Naive B cell (primary cell): ENCODE measurements around the gene IFT172. TPM values are rescaled to one million over a fixed set of nuclear protein-coding genes. Genes with fewer than 3 reads are reported as not detected.
"Not testable (repeated sequence)": the region's sequence is repeated elsewhere in the genome, so short reads cannot be mapped to it uniquely, and the experiment has no call there.

ENCODE experiments used
- ATAC-seq, 2 donors: fragments of 150-1000 bp; cut with Tn5 transposase; 2 replicates each; pipeline ENCODE4 v1.10.0; 2021; ENCODE audit warnings: low read depth in 2 of 2, mild to moderate bottlenecking in 2 of 2, moderate library complexity in 2 of 2
- DNase-seq: peaks from one replicate; pipeline ENCODE4 v3.0.0; 2022
- H3K27ac Mint-ChIP-seq, 6 donors: one replicate each; pipeline ENCODE4 v1.8.0; 2020 to 2022; ENCODE audit warnings: mild to moderate bottlenecking in 6 of 6, mixed read lengths in 6 of 6, moderate library complexity in 5 of 6, inconsistent platforms in 2 of 6
- H3K27me3 Mint-ChIP-seq, 3 donors: one replicate each; pipeline ENCODE4 v1.8.0; 2021 to 2022; ENCODE audit warnings: mixed read lengths in 3 of 3, mild to moderate bottlenecking in 1 of 3
- H3K36me3 Mint-ChIP-seq, 2 donors: one replicate each; pipeline ENCODE4 v1.8.0; 2020 to 2022; ENCODE audit warnings: mixed read lengths in 2 of 2, inconsistent platforms in 1 of 2, mild to moderate bottlenecking in 1 of 2
- H3K4me1 Mint-ChIP-seq, 3 donors: one replicate each; pipeline ENCODE4 v1.8.0; 2020 to 2022; ENCODE audit warnings: mixed read lengths in 3 of 3, inconsistent platforms in 1 of 3, mild to moderate bottlenecking in 1 of 3, moderate library complexity in 1 of 3
- H3K4me3 Mint-ChIP-seq, 8 donors: one replicate each; pipeline ENCODE4 v1.8.0; 2020 to 2022; ENCODE audit warnings: mild to moderate bottlenecking in 8 of 8, mixed read lengths in 8 of 8, moderate library complexity in 8 of 8, inconsistent platforms in 2 of 8
- H3K9me3 Mint-ChIP-seq, 7 donors: one replicate each; pipeline ENCODE4 v1.8.0; 2020 to 2022; ENCODE audit warnings: mixed read lengths in 7 of 7, mild to moderate bottlenecking in 5 of 7, inconsistent platforms in 2 of 7, moderate library complexity in 1 of 7
- polyA plus RNA-seq, 6 donors: library from polyadenylated mRNA; unstranded; fragments of 300-500 nt; fragmentation: Illumina TruSeq; gene quantifications; one replicate each; pipeline ENCODE4 v1.2.3, GENCODE V29; 2021; ENCODE audit warnings: low read depth in 6 of 6

The IFT172 gene
- 1 to 10 TPM in 5 of 6 donors, under 1 TPM in 1; 0.47 to 7.5 (median 3.2) TPM for polyA plus RNA-seq

- H3K4me3 Mint-ChIP-seq: peak within 1 kb of the TSS; percentile 75 to 94 (median 91)
- peak; percentile 86 to 89 for ATAC-seq
- peaks cover 14 to 34% (median 21%) of the 10 kb centered on the region in 3 donors for H3K4me1 Mint-ChIP-seq
- peaks cover 0 to 5% of the 10 kb centered on the region in 2 donors for H3K36me3 Mint-ChIP-seq
- peak within 1 kb of the TSS; percentile 97 to 100 (median 98) for H3K27ac Mint-ChIP-seq
- H3K27me3 Mint-ChIP-seq: peaks cover 8 to 25% (median 22%) of the 10 kb centered on the region in 3 donors
- peak; percentile 98 for DNase-seq
- H3K9me3 Mint-ChIP-seq: no peaks in the 10 kb centered on the region
Observed at GRCh38 chr2:27489498-27490397, at the start of gene IFT172. Gene IFT172 (minus strand): TSS chr2:27489743. CDS start chr2:27489653, 90 bp downstream.

DNA sequence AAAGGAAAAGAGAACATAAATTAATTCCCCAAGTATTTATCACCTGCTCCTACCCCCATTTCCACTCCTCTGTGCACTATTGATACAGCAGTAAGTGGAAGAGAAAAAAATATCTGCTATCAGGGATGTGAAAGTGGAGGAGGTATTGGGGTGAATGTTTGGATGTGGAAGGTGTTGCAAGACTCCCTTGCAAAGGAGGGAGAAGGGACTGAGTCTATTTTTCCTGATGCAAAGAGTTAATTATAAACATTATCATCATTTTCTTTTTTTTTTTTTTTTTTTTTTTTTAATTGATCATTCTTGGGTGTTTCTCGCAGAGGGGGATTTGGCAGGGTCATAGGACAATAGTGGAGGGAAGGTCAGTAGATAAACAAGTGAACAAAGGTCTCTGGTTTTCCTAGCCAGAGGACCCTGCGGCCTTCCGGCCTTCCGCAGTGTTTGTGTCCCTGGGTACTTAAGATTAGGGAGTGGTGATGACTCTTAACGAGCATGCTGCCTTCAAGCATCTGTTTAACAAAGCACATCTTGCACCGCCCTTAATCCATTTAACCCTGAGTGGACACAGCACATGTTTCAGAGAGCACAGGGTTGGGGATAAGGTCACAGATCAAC, 49.4 kb upstream of the IFT172 start:
- not testable (repeated sequence) for H3K36me3 Mint-ChIP-seq, DNase-seq, H3K4me3 Mint-ChIP-seq, H3K4me1 Mint-ChIP-seq, H3K27ac Mint-ChIP-seq, H3K9me3 Mint-ChIP-seq, ATAC-seq
- peaks cover 9 to 23% (median 14%) of the 10 kb centered on the region in 3 donors for H3K27me3 Mint-ChIP-seq

DNA sequence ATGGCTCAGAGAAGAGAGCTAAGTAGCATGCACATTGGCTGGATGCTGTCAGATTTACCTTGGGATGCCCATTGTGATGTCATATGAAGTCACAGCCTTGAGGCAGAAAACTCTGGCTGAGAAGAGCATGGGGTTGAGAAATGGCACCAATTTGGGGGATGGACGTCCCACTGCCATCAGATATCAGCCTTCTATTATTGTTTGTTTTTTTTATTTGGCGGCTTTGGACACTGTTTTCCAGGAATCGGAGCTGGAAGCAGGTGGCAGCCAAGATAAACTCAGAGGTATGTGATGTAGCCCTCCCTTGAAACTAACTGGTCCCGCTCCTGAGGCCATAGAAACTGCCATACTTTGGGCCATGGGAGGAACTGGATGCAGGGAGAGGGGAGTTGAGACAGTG, 47.7 kb upstream of the IFT172 start:
- Mint-ChIP-seq H3K27me3 (peaks cover 11 to 26% (median 14%) of the 10 kb centered on the region in 3 donors), H3K27ac (no peak overlapping the region), H3K36me3 (peaks cover 0 to 4% of the 10 kb centered on the region in 2 donors)

GRCh38 chr2:27531983-27532382, 42.4 kb upstream of the IFT172 start:
- H3K36me3 Mint-ChIP-seq: peaks cover 0 to 4% of the 10 kb centered on the region in 2 donors
- no peak overlapping the region for H3K4me3 Mint-ChIP-seq

More for the DNA sequence above, 47.7 kb upstream of the IFT172 start:
- Mint-ChIP-seq H3K4me3 (no peak overlapping the region), H3K4me1 (peaks cover 0 to 2% (median 0%) of the 10 kb centered on the region in 3 donors), H3K9me3 (no peaks in the 10 kb centered on the region)
- ATAC-seq: no peak
- DNase-seq: no peak

DNA sequence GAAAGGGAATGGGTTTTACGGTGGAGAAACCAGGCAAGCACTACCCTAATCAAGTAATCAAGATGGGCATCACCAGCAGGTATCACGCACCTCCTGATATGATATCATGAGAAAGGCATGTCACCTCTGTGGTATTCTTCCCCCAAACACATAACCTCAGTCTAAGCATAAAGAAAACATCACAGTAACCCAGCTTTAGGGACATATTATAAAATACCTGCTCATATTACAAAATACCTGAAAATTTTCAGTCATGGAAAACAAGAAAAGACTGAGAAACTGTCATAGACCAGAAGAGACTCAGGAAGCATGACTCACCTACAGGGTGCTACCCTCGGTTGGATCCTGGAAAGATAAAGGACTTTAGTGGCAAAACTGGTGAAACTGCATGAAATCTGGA, 37.6 kb upstream of the IFT172 start:
- no peak for ATAC-seq
- H3K36me3 Mint-ChIP-seq: no peaks in the 10 kb centered on the region
- no peak overlapping the region for H3K27ac Mint-ChIP-seq

More at GRCh38 chr2:27531983-27532382, 42.4 kb upstream of the IFT172 start:
- Mint-ChIP-seq H3K4me1 (no peaks in the 10 kb centered on the region), H3K27me3 (peaks cover 11 to 31% (median 27%) of the 10 kb centered on the region in 3 donors), H3K27ac (no peak overlapping the region), H3K9me3 (peaks cover 0 to 5% (median 0%) of the 10 kb centered on the region in 7 donors)
- no peak for DNase-seq
- no peak for ATAC-seq

DNA sequence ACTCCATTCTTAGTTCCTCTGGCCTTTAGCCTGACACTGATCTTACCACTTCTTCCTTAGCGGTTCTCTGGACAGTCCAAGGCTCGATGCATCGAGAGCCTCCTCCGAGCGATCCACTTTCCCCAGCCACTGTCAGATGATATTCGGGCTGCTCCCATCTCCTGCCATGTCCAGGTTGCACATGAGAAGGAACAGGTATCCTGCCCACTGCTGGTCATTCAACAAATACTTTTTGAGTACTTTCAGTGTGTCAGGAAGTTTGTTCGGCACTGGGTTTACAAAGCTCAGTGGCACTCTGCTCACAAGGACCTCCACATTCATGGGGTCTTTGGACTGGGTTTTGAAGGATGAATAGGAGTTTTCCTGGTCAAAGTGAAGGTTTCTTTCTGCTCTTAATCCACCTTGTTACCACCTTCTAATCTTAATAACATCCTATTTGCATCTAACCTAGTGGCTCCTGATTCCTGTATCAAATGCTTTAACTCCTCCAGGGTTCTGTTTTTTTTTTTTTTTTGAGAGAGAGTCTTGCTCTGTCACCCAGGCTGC, 32.9 kb upstream of the IFT172 start:
- Mint-ChIP-seq H3K27me3 (peaks cover 50 to 70% (median 66%) of the 10 kb centered on the region in 3 donors), H3K36me3 (no peaks in the 10 kb centered on the region), H3K4me3 (no peak overlapping the region), H3K9me3 (peaks cover 0 to 7% (median 0%) of the 10 kb centered on the region in 7 donors), H3K4me1 (no peaks in the 10 kb centered on the region), H3K27ac (peak overlapping the region in 1 of 6 donors; percentile 9)
- ATAC-seq (no peak), DNase-seq (no peak)

More for the DNA sequence above, 37.6 kb upstream of the IFT172 start:
- Mint-ChIP-seq H3K27me3 (peaks cover 48 to 55% (median 49%) of the 10 kb centered on the region in 3 donors), H3K4me1 (no peaks in the 10 kb centered on the region), H3K4me3 (no peak overlapping the region), H3K9me3 (peaks cover 0 to 7% (median 4%) of the 10 kb centered on the region in 7 donors)
- no peak for DNase-seq

GRCh38 chr2:27520316-27520715, 30.8 kb upstream of the IFT172 start:
- Mint-ChIP-seq H3K36me3 (no peaks in the 10 kb centered on the region), H3K27ac (no peak overlapping the region), H3K9me3 (peaks cover 0 to 7% (median 0%) of the 10 kb centered on the region in 7 donors), H3K4me3 (peak overlapping the region in 1 of 8 donors; percentile 60), H3K4me1 (no peaks in the 10 kb centered on the region), H3K27me3 (peaks cover 43 to 57% (median 56%) of the 10 kb centered on the region in 3 donors)
- no peak for ATAC-seq
- DNase-seq: no peak

DNA sequence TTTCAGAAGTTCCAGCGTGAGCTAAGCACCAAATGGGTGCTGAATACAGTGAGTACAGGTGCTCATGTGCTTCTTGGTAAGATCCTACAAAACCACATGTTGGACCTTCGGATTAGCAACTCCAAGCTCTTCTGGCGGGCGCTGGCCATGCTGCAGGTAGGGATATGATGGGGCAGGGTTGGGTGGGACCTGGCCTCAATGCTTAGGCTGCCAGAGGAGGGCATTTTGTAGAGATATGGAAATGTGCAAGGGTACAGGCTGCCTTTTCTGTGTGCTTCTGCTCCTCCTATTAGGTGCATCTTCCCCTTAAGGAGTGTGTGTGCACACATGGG, 29.2 kb upstream of the IFT172 start:
- peaks cover 39 to 52% (median 41%) of the 10 kb centered on the region in 3 donors for H3K27me3 Mint-ChIP-seq
- H3K9me3 Mint-ChIP-seq: peaks cover 0 to 7% (median 0%) of the 10 kb centered on the region in 7 donors
- no peak for DNase-seq

GRCh38 chr2:27518113-27518781, 28.7 kb upstream of the IFT172 start:
- Mint-ChIP-seq H3K27ac (no peak overlapping the region), H3K4me3 (no peak overlapping the region), H3K9me3 (peaks cover 0 to 7% (median 0%) of the 10 kb centered on the region in 7 donors), H3K36me3 (no peaks in the 10 kb centered on the region), H3K27me3 (peaks cover 37 to 50% (median 40%) of the 10 kb centered on the region in 3 donors), H3K4me1 (no peaks in the 10 kb centered on the region)
- DNase-seq: no peak
- no peak for ATAC-seq

More for the DNA sequence above, 29.2 kb upstream of the IFT172 start:
- Mint-ChIP-seq H3K4me1 (no peaks in the 10 kb centered on the region), H3K4me3 (no peak overlapping the region), H3K27ac (no peak overlapping the region), H3K36me3 (no peaks in the 10 kb centered on the region)
- ATAC-seq: no peak

GRCh38 chr2:27509326-27509725, 19.8 kb upstream of the IFT172 start:
- peak overlapping the region in 1 of 6 donors; percentile 70 for H3K27ac Mint-ChIP-seq
- H3K4me3 Mint-ChIP-seq: no peak overlapping the region
- H3K9me3 Mint-ChIP-seq: peaks cover 0 to 1% (median 0%) of the 10 kb centered on the region in 7 donors
- no peaks in the 10 kb centered on the region for H3K4me1 Mint-ChIP-seq
- no peaks in the 10 kb centered on the region for H3K36me3 Mint-ChIP-seq
- DNase-seq (no peak), ATAC-seq (no peak)
- peaks cover 21 to 34% (median 24%) of the 10 kb centered on the region in 3 donors for H3K27me3 Mint-ChIP-seq

DNA sequence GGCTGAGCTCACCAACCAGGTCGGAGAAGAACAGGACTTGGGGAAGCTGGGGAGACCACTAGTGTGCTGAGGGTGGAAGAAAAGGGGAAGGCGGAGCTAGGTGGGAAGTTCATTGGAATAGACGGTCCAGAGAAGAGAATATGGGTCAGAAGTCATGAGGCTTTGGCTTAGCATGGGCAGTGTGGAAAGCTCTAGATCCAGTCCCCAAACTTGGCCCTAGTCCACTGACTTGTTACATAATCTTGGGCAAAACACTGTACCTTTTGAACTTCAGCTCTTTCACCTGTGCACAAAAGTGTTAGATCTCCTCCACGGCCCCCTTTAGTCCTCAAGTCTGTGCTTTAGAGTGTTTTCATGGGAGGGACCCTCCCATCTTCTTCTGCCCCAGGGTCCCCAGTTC, 17.8 kb upstream of the IFT172 start:
- H3K36me3 Mint-ChIP-seq: no peaks in the 10 kb centered on the region
- H3K27me3 Mint-ChIP-seq: peaks cover 15 to 25% (median 15%) of the 10 kb centered on the region in 3 donors
- DNase-seq (no peak), ATAC-seq (no peak)
- H3K27ac Mint-ChIP-seq: no peak overlapping the region
- no peaks in the 10 kb centered on the region for H3K4me1 Mint-ChIP-seq
- peaks cover 0 to 1% (median 0%) of the 10 kb centered on the region in 7 donors for H3K9me3 Mint-ChIP-seq
- no peak overlapping the region for H3K4me3 Mint-ChIP-seq

- DNase-seq: no peak
- Mint-ChIP-seq H3K4me1 (no peaks in the 10 kb centered on the region), H3K4me3 (no peak overlapping the region), H3K27me3 (peaks cover 15 to 28% (median 15%) of the 10 kb centered on the region in 3 donors), H3K9me3 (peaks cover 0 to 1% (median 0%) of the 10 kb centered on the region in 7 donors), H3K36me3 (no peaks in the 10 kb centered on the region), H3K27ac (no peak overlapping the region)
- no peak for ATAC-seq
Observed at GRCh38 chr2:27506587-27506986, 17.0 kb upstream of the IFT172 start.

DNA sequence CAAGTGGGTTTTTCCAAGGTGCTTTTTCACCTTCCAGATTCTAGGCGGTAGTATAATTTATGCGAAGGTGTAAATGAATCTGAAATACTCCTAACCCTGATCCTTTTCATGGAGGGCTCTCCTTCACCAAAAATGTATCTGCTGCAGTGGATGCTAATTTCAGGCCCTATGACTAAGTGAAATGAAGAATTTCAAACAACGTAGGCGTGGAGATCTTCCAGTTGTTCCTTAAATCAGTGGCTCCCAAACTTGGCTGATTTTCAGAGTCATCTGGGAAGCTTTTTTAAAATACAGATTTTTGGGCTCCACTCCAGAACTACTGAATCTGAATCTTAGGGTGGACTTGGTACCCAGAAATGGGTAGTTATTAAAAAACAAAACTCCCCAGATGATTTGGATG, 12.6 kb upstream of the IFT172 start:
- Mint-ChIP-seq H3K27ac (no peak overlapping the region), H3K36me3 (peaks cover 0 to 7% of the 10 kb centered on the region in 2 donors), H3K27me3 (peaks cover 32 to 56% (median 40%) of the 10 kb centered on the region in 3 donors), H3K4me1 (no peaks in the 10 kb centered on the region), H3K9me3 (no peaks in the 10 kb centered on the region), H3K4me3 (no peak overlapping the region)
- no peak for DNase-seq
- no peak for ATAC-seq
